HG02884 (cell line): Measurements from ENCODE around the gene TTC39A.
"Not testable (repeated sequence)": the region's sequence is repeated elsewhere in the genome, so short reads cannot be mapped to it uniquely, and the experiment has no call there.

ENCODE experiments used
- ATAC-seq: cut with Tn5 transposase; IDR thresholded peaks from one replicate; pipeline ENCODE4 v1.9.1; 2021; ENCODE audit warnings: mild to moderate bottlenecking, moderate library complexity; ENCODE audit not compliant: unreplicated experiment

The TTC39A gene

GRCh38 chr1:51340380-51340779 lies 10.0 kb upstream of the TTC39A start:
- ATAC-seq: no peak

- ATAC-seq: no peak
Observed at GRCh38 chr1:51336711-51337110, 6.3 kb upstream of the TTC39A start.

GRCh38 chr1:51336004-51336403 lies 5.6 kb upstream of the TTC39A start:
- no peak for ATAC-seq

DNA sequence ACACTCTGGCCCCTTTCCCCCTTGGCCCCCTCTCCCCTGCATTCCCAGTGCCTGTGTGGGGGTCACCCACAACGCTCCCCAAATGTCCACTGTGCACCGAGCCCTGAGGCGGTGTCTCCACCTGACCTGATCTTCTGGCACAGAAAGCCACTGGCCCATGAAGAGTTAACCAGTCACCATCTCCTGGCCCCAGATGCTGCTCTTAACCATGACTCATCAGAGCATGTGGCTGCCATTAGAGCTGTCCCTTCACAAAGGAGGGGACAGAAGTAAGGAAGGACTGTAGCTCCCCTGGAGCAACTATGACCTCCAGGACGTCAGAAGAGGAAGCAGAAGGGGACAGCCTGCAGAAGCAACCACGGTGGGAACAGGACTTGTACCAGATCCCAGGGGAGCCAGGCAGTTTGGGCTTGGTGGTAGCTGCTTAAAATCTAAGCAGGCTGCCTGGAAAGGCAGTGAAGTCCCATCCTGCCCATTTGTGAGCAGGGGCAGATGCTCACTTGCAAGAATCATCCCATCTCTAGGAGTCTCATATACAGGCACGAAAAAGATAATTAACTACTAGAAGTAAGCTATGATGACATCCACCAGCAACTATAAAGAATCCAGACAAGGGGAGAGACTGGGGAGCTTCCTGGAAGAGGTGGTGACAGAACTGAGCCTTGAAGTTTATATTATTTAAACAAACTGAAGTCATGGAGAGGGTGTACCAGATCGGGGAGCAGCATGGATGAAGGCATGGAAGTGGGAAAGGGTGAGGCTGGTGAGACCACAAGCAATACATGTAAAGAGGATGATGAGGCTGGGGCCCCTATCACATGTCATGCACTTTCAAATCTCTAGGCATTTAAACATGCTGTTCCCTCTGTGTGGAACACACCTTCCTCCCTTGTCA lies 1.1 kb upstream of the TTC39A start:
- no peak for ATAC-seq

GRCh38 chr1:51329443-51330325 lies 678 bp downstream of the TTC39A start:
- no peak for ATAC-seq

DNA sequence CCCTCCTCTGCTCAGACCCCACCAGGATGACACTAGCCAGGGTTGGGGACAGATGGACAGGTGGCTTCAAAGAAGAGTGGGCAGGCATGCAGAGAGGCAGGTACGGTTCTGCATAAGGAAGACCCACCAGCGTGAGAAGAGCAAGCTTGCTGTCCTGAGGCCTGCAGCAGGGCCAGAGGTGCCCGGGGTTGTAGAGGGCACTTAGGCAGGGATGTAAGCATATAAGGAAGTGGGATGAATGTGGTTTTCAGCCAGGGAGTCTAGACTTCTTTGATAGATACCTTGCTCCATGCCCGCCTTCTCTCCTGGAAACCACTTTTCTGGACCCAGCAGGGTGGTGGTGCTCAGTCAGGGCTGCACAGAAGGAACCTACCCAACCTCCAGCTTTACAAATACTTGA lies 1.4 kb downstream of the TTC39A start:
- no peak for ATAC-seq

- ATAC-seq: no peak
Observed at GRCh38 chr1:51328279-51328678, 2.1 kb downstream of the TTC39A start.

DNA sequence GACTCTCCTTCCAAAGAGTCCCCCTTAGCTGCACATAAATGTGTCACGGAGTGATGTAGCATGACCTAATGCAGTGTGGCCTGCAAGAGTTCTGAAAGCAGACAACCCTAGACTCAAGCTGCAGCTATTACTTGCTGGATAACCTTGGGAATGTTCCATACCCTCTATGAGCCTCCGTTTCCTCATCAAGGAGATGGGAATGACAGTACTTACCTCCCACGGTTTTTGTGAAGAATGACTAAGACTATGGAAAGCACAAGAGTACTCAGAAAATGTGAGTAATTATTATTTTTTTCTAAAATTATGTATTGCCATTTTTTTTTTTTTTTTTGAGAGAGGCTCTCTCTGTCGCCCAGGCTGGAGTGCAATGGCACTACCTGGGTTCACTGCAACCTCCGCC lies 3.0 kb downstream of the TTC39A start:
- no peak for ATAC-seq

DNA sequence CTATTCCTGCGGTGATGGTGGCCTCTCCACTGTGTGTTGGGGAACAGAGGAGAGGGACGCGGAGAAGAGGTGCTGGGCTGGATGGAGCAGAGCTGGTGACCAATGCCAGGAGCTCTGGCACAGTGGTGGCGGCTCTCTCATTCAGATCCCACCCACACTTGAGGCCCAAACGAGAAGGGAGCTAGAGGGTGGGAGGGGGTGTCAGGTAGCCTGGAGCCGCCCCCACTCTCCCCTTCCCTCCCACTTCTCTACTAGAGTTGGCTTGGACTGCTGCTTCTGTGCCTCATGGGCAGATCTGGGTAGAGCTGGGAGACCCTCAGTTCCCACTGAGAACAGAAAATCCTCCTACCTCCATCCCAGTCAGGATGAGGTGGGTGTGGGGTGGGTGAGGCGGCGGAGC lies 3.5 kb downstream of the TTC39A start:
- ATAC-seq: no peak

DNA sequence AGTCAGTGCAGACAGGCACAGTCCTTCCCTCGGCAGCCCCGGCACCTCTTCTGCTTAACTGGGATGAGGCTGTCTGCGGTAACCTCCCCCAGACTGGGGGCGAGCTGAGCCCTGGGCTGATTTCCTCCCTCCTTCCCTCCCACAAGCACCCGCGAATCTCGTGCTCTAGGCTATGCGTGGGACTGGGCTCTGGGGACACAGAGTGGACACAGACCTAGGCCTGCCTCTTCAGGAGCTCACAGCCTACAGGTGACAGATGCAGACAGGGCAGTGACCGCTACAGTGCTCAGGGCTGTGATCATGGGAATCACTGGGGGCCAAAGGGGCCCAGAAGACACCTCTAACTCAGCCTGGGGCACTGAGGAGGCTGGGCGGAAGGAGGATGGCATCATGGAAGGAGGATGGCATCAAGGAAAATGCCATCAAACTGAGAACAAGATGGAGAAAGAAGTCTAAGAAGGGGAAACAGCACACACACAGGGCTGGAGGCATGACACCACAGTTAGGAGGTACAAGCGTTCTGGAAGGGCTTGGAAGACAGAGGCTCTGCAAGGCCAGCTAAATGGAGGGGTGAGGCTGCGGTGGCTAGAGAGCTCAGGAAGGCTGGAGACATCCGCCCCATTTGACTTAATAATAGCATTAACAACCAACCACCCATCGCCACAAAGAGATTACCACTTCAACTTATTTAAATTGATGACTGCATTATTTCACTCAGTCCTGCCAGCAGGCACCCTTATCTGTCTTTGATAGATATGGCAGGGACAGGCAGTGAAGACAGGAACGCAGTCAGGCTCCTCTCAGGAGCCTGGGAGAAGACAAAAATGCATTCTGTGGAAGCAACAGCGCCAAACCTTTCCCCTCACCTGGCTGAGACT lies 4.2 kb downstream of the TTC39A start:
- ATAC-seq: no peak

DNA sequence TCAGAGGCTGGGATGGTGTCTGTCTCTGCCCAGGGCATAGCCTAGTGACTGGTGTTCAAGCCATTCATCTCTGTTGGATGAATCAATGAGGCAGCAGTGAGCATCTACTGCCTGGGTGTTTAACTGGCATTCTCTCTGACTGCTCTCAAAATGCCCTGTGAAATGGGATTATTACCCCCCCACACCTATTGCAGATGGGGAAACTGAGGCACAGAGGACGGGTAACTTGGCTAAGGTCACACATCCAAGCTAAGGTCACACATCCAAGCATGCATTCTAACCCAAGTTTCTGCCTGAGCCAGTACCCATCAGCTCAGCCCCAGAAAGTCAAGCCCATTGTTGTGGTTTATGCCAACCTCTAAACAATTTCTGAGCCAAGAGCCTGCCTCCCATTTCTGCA lies 5.0 kb downstream of the TTC39A start:
- ATAC-seq: no peak

GRCh38 chr1:51325011-51325385 lies 5.4 kb downstream of the TTC39A start:
- not testable (repeated sequence) for ATAC-seq

DNA sequence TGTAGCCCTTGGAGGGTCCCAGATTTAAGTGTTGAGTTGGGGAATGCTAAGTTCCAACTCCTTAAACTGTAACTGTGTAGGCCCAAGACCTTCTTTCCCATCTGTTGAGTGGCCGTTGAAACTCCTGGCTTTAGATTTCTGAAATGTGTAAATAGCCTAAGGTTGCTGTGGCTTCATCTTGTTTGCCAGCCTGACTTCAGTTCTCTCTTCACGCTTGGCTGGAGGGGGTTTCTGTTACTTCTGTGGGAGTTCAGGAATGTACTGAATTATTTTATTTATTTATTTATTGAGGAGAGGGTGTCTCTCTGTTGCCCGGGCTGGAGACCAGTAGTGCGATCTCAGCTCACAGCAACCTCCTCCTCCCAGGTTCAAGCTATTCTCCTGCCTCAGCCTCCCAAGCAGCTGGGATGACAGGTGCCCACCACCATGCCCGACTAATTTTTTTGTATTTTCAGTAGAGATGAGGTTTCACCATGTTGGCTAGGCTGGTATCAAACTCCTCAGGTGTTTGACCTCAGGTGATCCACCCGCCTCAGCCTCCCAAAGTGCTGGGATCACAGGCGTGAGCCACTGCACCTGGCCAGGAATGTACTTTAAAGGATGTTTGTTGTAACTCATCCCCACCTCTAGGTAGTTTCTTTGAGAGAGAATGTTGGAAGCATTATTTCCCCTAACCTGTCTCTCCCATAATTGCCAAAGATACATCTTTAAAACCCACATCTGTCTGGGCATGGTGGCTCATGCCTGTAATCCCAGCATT lies 5.9 kb downstream of the TTC39A start:
- ATAC-seq: no peak

DNA sequence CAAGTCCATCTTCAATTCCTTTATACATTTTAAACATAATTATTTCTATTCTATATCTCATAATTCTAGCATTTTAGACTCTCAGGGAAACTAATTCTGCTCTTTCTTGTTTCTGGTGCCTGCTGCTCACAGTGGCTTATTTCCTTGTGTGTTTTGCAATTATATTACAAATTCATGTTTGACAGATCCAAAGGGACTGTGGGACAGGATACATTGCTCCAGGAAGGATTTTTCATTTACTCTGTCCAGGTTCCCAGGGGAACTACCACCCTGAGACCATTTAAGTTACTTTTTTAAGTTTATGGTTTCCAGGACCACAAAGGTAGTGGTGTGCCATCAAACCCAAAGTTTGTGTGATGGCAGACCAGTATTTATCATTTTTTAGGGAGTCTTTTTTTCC lies 6.6 kb downstream of the TTC39A start:
- ATAC-seq: no peak

DNA sequence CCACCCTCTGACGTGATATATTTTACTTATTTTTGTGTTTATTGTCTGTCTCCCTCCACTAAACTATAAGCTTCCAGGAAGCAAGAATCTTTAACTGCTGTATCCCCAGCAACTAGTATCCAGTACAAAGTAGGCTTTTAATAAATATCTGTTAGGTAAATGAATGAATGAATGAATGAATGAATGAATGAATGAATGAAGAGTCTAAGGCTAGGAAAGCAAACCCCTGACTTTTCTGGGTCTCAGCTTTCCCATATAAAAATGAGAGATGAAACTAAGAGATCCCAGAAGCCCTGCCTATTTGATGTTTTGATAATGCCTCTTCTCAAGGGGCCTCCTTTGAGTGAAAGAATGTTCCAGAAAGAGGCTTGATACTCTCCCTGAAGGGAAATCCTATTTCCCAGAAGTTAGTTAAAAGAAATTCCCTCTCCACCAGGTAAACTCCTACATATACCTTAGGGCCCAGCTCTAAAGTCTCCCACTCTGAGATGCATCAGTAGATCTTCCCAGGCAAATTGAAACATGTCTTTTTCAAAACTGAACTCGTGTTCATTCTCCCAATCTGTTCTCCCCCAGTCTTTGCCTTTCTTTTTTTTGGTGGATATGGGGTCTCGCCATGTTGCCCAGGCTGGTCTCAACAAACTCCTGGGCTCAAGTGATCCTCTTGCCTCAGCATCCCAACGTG lies 7.8 kb downstream of the TTC39A start:
- no peak for ATAC-seq

- no peak for ATAC-seq
Observed at GRCh38 chr1:51321924-51322280, 8.5 kb downstream of the TTC39A start.

DNA sequence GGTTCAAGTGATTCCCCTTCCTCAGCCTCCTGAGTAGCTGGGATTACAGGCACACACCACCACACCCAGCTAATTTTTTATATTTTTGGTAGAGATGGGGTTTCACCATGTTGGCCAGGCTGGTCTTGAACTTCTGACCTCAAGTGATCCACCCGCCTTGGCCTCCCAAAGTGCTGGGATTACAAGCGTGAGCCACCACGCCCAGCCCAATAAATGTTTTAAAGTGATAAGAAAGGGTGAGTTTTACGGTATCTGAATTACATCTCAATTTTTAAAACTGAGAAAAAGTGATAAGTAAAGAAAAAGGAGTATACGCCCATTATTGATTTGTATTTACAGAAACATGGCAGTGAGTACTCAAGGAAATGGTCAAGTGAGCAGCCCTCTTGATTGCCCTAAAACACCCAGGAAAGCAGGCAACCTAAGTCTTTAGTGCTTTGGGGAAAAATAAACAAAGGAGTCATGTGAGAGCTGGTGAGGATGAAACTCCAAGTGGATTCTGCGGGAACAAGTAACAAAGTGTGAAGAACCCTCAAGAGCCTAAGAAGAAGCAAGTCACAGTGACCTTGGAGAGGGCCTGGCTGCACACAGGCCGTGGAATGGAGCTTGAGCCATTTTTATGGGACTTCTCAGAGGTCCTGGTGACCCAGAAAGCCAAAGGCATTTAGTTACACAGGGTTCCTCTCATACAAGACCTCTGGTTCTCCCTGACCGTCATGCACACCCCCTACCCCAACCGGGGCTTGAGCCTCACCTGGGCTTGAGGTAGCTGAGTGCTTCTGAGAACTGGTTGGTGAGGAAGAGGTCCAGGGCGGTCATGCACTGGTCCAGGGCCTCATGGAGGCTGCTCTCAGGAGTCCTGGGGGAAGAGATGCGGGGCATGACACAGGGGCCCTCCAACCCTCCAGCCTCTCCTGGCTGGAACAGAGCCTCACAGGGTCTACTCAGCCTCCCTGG lies 9.1 kb downstream of the TTC39A start:
- no peak for ATAC-seq

DNA sequence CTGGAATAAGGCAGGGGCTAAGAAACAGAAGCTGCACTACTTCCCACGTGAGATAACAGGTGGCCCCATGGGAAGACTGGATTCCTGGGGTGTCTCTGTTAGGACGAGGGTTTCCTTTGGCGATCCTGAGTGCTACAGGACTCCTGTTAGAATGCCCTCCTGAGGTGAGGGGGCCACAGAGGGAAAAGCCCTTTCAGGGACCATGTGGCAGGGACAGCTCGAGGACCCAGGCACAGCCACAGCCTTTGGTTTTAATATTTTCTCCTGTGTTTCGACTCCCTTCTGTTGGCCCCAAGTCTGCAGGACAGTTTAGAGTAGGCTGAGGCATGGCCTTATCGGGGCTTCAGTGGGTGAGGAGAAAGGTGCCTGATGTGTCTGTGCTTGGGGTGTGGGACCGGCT lies 12.6 kb downstream of the TTC39A start:
- no peak for ATAC-seq

- ATAC-seq: no peak
Observed at GRCh38 chr1:51316846-51317120, 13.6 kb downstream of the TTC39A start.
